ENCODE data around the gene AGAP1. TPM values are rescaled to one million over a fixed set of nuclear protein-coding genes. Genes with fewer than 3 reads are reported as not detected.

Gene AGAP1
- total RNA-seq, 1 donor from 2014 or later, result 44.0 TPM

- Mint-ChIP-seq H3K27ac (no peak overlapping the region), H3K4me3 (no peak overlapping the region), H3K4me1 (peaks cover 8% of the 10 kb centered on the region), H3K36me3 (peaks cover 20% of the 10 kb centered on the region), H3K9me3 (no peaks in the 10 kb centered on the region), H3K27me3 (ENCODE audit: low read depth) (no peaks in the 10 kb centered on the region)
- DNase-seq (ENCODE audit: low spot score in 2 of 2, unreplicated experiment in 2 of 2), result no peak
- TF ChIP-seq CTCF (IDR thresholded peaks at IDR 0.05; ENCODE audit: unreplicated experiment), result no peak
Observed at GRCh38 chr2:235825946-235826345, 332.1 kb downstream of the AGAP1 start.

DNA sequence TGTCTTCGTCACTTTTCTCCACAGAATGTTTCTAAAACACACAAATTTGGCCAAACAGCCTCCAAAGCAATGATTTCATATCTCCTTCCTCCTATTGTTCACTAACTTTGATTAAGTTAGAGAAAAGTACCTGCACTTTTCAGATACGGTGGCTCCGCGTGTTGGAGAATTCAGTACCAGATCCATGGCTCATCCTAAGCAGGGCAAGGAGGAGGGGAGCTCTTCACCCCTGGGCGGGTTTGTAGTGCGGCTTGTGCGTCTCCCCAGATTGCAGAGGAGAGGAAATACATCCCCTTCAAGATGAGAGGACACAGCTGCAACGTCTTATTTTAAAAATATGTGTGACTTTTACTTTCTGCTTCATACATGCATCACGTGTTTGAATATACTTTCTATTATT, 333.0 kb downstream of the AGAP1 start:
- Mint-ChIP-seq H3K4me3 (no peak overlapping the region), H3K27ac (no peak overlapping the region), H3K27me3 (ENCODE audit: low read depth) (no peaks in the 10 kb centered on the region), H3K36me3 (peaks cover 17% of the 10 kb centered on the region), H3K4me1 (peaks cover 8% of the 10 kb centered on the region), H3K9me3 (no peaks in the 10 kb centered on the region)
- DNase-seq (ENCODE audit: low spot score in 2 of 2, unreplicated experiment in 2 of 2), result no peak
- TF ChIP-seq CTCF (IDR thresholded peaks at IDR 0.05; ENCODE audit: unreplicated experiment), result no peak

GRCh38 chr2:235827585-235827992, 333.7 kb downstream of the AGAP1 start:
- no peak for DNase-seq (ENCODE audit: low spot score in 2 of 2, unreplicated experiment in 2 of 2)
- H3K36me3 Mint-ChIP-seq, result peaks cover 16% of the 10 kb centered on the region
- H3K4me3 Mint-ChIP-seq, result no peak overlapping the region
- H3K27me3 Mint-ChIP-seq (ENCODE audit: low read depth), result no peaks in the 10 kb centered on the region
- peak overlapping the region; percentile 60 for H3K27ac Mint-ChIP-seq
- H3K4me1 Mint-ChIP-seq, result peaks cover 8% of the 10 kb centered on the region
- no peak for TF ChIP-seq CTCF (IDR thresholded peaks at IDR 0.05; ENCODE audit: unreplicated experiment)
- H3K9me3 Mint-ChIP-seq, result no peaks in the 10 kb centered on the region

GRCh38 chr2:235829726-235830125, 335.9 kb downstream of the AGAP1 start:
- Mint-ChIP-seq H3K36me3 (peaks cover 12% of the 10 kb centered on the region), H3K4me1 (peaks cover 8% of the 10 kb centered on the region), H3K9me3 (no peaks in the 10 kb centered on the region), H3K4me3 (no peak overlapping the region), H3K27me3 (ENCODE audit: low read depth) (no peaks in the 10 kb centered on the region), H3K27ac (no peak overlapping the region)
- no peak for DNase-seq (ENCODE audit: low spot score in 2 of 2, unreplicated experiment in 2 of 2)
- no peak for TF ChIP-seq CTCF (IDR thresholded peaks at IDR 0.05; ENCODE audit: unreplicated experiment)

DNA sequence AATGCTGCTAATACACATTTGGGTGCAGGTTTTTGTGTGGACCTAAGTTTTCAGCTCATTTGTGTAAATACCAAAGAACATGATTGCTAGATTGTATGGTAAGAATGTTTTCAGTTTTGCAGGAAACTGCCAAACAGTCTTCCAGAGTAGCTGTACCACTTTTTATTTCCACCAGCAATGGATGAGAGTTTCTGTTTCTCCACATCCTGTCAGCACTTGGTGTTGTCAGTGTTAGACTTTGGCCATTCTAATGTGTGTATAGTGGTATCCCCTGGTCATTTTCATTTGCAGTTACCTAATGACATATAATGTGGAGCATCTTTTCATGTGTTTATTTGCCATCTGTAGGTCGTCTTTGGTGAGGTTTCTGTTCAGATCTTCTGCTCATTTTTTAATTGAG, 337.9 kb downstream of the AGAP1 start:
- H3K27ac Mint-ChIP-seq, result no peak overlapping the region
- H3K4me1 Mint-ChIP-seq, result peaks cover 18% of the 10 kb centered on the region
- no peak for DNase-seq (ENCODE audit: low spot score in 2 of 2, unreplicated experiment in 2 of 2)
- H3K9me3 Mint-ChIP-seq, result no peaks in the 10 kb centered on the region
- H3K4me3 Mint-ChIP-seq, result no peak overlapping the region
- H3K27me3 Mint-ChIP-seq (ENCODE audit: low read depth), result no peaks in the 10 kb centered on the region
- H3K36me3 Mint-ChIP-seq, result peaks cover 11% of the 10 kb centered on the region
- TF ChIP-seq CTCF (IDR thresholded peaks at IDR 0.05; ENCODE audit: unreplicated experiment), result no peak

DNA sequence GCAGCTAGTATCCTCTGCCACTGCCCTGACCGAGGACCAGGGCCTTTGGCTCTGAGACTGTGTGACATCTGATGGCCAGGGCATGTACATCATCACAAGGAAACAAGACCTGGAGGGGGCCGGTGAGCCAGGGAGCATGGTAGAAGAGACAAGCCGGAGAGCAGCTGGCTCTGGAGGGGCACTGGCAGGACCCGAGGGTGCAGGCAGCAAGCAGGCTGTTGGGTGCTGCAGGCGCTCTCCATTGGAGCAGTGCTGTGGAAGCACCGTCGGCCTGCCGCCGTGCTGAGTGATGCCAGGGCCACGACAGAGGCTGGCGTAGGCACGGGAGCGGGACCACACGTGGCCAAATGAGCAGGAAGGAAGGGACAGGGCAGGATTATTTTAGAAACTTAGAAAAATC, 339.1 kb downstream of the AGAP1 start:
- Mint-ChIP-seq H3K27ac (no peak overlapping the region), H3K36me3 (peaks cover 11% of the 10 kb centered on the region)

More for the DNA sequence above, 339.1 kb downstream of the AGAP1 start:
- no peak for DNase-seq (ENCODE audit: low spot score in 2 of 2, unreplicated experiment in 2 of 2)
- Mint-ChIP-seq H3K9me3 (no peaks in the 10 kb centered on the region), H3K4me1 (peaks cover 11% of the 10 kb centered on the region), H3K27me3 (ENCODE audit: low read depth) (no peaks in the 10 kb centered on the region), H3K4me3 (no peak overlapping the region)
- TF ChIP-seq CTCF (IDR thresholded peaks at IDR 0.05; ENCODE audit: unreplicated experiment), result no peak

All from mesothelial cell of epicardium (in vitro differentiated cells).